ENCODE measurements around the gene TMEM181. TPM values are rescaled to one million over a fixed set of nuclear protein-coding genes. Genes with fewer than 3 reads are reported as not detected.
"Not testable (repeated sequence)": the region's sequence is repeated elsewhere in the genome, so short reads cannot be mapped to it uniquely, and the experiment has no call there.

The TMEM181 gene
- polyA plus RNA-seq, 1 of the 3 experiments (the other 2 are of a cell fraction), result 19.5 TPM

DNA sequence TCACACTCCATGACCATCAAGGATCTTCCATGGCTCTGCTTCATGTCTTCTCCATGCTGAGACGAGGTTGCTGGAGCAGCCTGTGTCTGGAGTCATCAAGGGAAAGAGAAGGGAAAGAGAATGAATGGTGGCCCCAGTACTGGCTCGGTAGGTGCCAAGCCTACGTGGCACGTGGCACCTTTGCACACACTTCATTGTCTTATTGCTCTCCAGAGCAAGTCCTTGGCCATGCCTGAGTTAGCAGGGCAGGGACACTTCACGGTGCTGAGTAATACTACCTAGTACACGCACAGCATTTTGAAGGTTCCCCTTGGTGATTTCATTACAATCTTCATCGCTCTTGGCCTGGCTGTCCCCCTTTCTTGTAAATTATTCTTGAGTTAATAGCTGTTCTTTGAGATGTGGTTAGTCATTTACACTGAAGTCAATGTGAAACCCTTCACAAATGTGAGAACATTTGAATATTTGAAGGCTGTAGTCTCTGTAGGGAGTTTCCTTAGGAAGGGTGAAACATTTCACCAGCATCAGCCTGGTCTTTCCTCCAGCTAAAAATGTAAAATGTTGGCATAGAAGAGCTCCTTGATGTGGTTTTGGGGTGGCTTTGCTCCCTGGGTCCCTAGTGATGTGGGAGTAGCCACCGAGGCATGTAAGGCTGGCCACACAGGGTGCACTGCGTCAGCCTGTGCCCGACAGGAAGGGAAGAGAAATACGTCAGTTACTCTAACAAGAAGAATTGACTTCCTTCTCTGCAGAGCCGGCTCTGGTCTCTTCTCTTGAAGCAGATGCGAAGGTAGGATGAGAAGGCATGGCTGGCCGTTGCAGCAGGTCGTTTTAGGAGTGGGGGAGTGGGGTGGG is 89.6 kb downstream of the TMEM181 start, which contains the start of gene SYTL3:
Gene SYTL3 (plus strand): TSS at position 766 of the 855 bp plus-strand sequence. CDS start 13,215 bp downstream, outside the sequence.
- no peaks in the 10 kb centered on the region for H3K36me3 ChIP-seq (replicated peaks in 1 of 2; ENCODE audit: control insufficient read depth in 1 of 2, insufficient read depth in 2 of 2, low read length in 1 of 2)
- ChIA-PET POLR2A (no interaction called here), CTCF (interaction anchor here (0.7 to 2.9 kb wide), 5 partner anchors 11 to 321 kb away, joined by 3 to 8 read pairs (median 4); no protein-coding TSS in a partner anchor)
- no peaks in the 10 kb centered on the region for H3K9me3 ChIP-seq
- no peak within 1 kb of the TSS for H3K4me3 ChIP-seq (ENCODE audit: low read depth in 2 of 2, low read length in 1 of 2)
- H4K20me1 ChIP-seq (ENCODE audit: insufficient read depth), result no peaks in the 10 kb centered on the region
- H3K79me2 ChIP-seq (ENCODE audit: insufficient read depth), result 0 out of 2 replicates have a peak, but pooled peaks cover under 1% of the 10 kb centered on the region
- H2AFZ ChIP-seq (ENCODE audit: low read depth), result no peak within 1 kb of the TSS
- WGBS (ENCODE audit: low lambda C conversion rate), result 77% methylated on average over 15 of the region's 15 CpGs
- H3K9ac ChIP-seq, result peak within 1 kb of the TSS; percentile 57
- H3K4me2 ChIP-seq, result peak within 1 kb of the TSS; percentile 62
- TF ChIP-seq, protein P1, sequence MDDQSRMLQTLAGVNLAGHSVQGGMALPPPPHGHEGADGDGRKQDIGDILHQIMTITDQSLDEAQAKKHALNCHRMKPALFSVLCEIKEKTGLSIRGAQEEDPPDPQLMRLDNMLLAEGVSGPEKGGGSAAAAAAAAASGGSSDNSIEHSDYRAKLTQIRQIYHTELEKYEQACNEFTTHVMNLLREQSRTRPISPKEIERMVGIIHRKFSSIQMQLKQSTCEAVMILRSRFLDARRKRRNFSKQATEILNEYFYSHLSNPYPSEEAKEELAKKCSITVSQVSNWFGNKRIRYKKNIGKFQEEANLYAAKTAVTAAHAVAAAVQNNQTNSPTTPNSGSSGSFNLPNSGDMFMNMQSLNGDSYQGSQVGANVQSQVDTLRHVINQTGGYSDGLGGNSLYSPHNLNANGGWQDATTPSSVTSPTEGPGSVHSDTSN (IDR thresholded peaks at IDR 0.05), result no peak
- TF ChIP-seq NRF1 (IDR thresholded peaks at IDR 0.05; ENCODE audit: low read depth, low read length), result no peak
- no peak for TF ChIP-seq GATA2 (CRISPR knock-in tag; IDR thresholded peaks at IDR 0.05)
- TF ChIP-seq CHD2 (IDR thresholded peaks at IDR 0.05; ENCODE audit: low read length, partially characterized antibody), result no peak
- TF ChIP-seq RFX5 (IDR thresholded peaks at IDR 0.05; ENCODE audit: low read length), result no peak
- TF ChIP-seq, protein P2, sequence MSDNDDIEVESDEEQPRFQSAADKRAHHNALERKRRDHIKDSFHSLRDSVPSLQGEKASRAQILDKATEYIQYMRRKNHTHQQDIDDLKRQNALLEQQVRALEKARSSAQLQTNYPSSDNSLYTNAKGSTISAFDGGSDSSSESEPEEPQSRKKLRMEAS (IDR thresholded peaks at IDR 0.05; ENCODE audit: low read depth), result no peak
- TF ChIP-seq REST (IDR thresholded peaks at IDR 0.05; ENCODE audit: low read depth, low read length), result no peak
- TF ChIP-seq TAF1 (IDR thresholded peaks at IDR 0.05; ENCODE audit: borderline replicate concordance, low read depth, low read length), result no peak
- no peak for TF ChIP-seq RCOR1 (IDR thresholded peaks at IDR 0.05; ENCODE audit: low read length)
- TF ChIP-seq TCF12 (IDR thresholded peaks at IDR 0.05), result no peak
- TF ChIP-seq CTCF (IDR thresholded peaks at IDR 0.05), result no peak
- no peak for TF ChIP-seq ELF1 (IDR thresholded peaks at IDR 0.05)
- no peak for TF ChIP-seq FOXM1 (IDR thresholded peaks at IDR 0.05; ENCODE audit: low read depth)
- TF ChIP-seq FOSL2 (IDR thresholded peaks at IDR 0.05; ENCODE audit: borderline replicate concordance, low read depth), result no peak
- no peak for TF ChIP-seq RAD21 (IDR thresholded peaks at IDR 0.05; ENCODE audit: low read length)
- TF ChIP-seq EP300 (IDR thresholded peaks at IDR 0.05; ENCODE audit: borderline replicate concordance in 1 of 2, low read depth in 1 of 2, low read length in 1 of 2), result no peak
- TF ChIP-seq MEF2A (IDR thresholded peaks at IDR 0.05; ENCODE audit: borderline replicate concordance, low read depth), result no peak
- no peaks in the 10 kb centered on the region for H3K27me3 ChIP-seq (ENCODE audit: insufficient read depth)
- no peak for DNase-seq
- peaks cover 10 to 20% of the 10 kb centered on the region in 2 experiments for H3K4me1 ChIP-seq (ENCODE audit: control insufficient read depth in 1 of 2, insufficient read depth in 2 of 2, low read depth in 1 of 2, low read length in 1 of 2)
- peak within 1 kb of the TSS; percentile 13 to 94; a peak in 3 of 4 replicates for H3K27ac ChIP-seq (ENCODE audit: low read depth in 2 of 2, low read length in 1 of 2)
- no peaks in the 10 kb centered on the region for H3K9me2 ChIP-seq
- peaks cover 41% of the 10 kb centered on the region for H3F3A ChIP-seq (replicated peaks; ENCODE audit: insufficient read depth)

- H3K9me2 ChIP-seq; H3K36me3 ChIP-seq (replicated peaks in 1 of 2; ENCODE audit: control insufficient read depth in 1 of 2, insufficient read depth in 2 of 2, low read length in 1 of 2); H4K20me1 ChIP-seq (ENCODE audit: insufficient read depth); H3K27ac ChIP-seq (ENCODE audit: low read depth in 2 of 2, low read length in 1 of 2); H3K4me3 ChIP-seq (ENCODE audit: low read depth in 2 of 2, low read length in 1 of 2); H3K4me2 ChIP-seq; H3K9ac ChIP-seq; H3K9me3 ChIP-seq; H2AFZ ChIP-seq (ENCODE audit: low read depth); H3K79me2 ChIP-seq (ENCODE audit: insufficient read depth); H3K27me3 ChIP-seq (ENCODE audit: insufficient read depth); DNase-seq; POLR2A ChIA-PET: not testable (repeated sequence)
- peaks cover 57% of the 10 kb centered on the region for H3F3A ChIP-seq (replicated peaks; ENCODE audit: insufficient read depth)
- CTCF ChIA-PET, result interaction anchor here (2.9 kb wide), 1 partner anchor 9 kb away, joined by 8 read pairs; no protein-coding TSS in a partner anchor
- peaks cover 16 to 37% of the 10 kb centered on the region in 2 experiments for H3K4me1 ChIP-seq (ENCODE audit: control insufficient read depth in 1 of 2, insufficient read depth in 2 of 2, low read depth in 1 of 2, low read length in 1 of 2)
- WGBS (ENCODE audit: low lambda C conversion rate), result 88% methylated on average over 17 of the region's 17 CpGs
Measured at GRCh38 chr6:158651981-158652737, 92.3 kb downstream of the TMEM181 start.
